Suprapubic skin (tissue), 3 donors: Measurements from ENCODE around the gene ARHGAP4.

Experiments used
- EP300 ChIP-seq: sonication (generic); formaldehyde crosslinking; IDR thresholded peaks from one replicate; pipeline ENCODE4 v1.6.1; 2017; ENCODE audit warnings: antibody characterized with exemption
- TF ChIP-seq, protein P1 (sequence below), 2 donors: fragments of 200-600 bp in 1 of 2; fragments of 450-650 bp in 1 of 2; sonication (generic) in 1 of 2; IDR thresholded peaks; one replicate each; pipeline ENCODE4 v1.5.1; 2016 to 2019; ENCODE audit warnings: antibody characterized with exemption in 2 of 2, mild to moderate bottlenecking in 1 of 2, moderate library complexity in 1 of 2

- TF ChIP-seq, protein P1, sequence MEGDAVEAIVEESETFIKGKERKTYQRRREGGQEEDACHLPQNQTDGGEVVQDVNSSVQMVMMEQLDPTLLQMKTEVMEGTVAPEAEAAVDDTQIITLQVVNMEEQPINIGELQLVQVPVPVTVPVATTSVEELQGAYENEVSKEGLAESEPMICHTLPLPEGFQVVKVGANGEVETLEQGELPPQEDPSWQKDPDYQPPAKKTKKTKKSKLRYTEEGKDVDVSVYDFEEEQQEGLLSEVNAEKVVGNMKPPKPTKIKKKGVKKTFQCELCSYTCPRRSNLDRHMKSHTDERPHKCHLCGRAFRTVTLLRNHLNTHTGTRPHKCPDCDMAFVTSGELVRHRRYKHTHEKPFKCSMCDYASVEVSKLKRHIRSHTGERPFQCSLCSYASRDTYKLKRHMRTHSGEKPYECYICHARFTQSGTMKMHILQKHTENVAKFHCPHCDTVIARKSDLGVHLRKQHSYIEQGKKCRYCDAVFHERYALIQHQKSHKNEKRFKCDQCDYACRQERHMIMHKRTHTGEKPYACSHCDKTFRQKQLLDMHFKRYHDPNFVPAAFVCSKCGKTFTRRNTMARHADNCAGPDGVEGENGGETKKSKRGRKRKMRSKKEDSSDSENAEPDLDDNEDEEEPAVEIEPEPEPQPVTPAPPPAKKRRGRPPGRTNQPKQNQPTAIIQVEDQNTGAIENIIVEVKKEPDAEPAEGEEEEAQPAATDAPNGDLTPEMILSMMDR (IDR thresholded peaks at IDR 0.05): no peak
- no peak for TF ChIP-seq EP300
Observed at GRCh38 chrX:153948847-153949805, 23.1 kb upstream of the ARHGAP4 start.
